ENCODE measurements around the gene LPAR1. TPM values are rescaled to one million over a fixed set of nuclear protein-coding genes. Genes with fewer than 3 reads are reported as not detected.

LPAR1 gene
- total RNA-seq, 1 experiment from 2014 or later = 11.0 TPM

DNA sequence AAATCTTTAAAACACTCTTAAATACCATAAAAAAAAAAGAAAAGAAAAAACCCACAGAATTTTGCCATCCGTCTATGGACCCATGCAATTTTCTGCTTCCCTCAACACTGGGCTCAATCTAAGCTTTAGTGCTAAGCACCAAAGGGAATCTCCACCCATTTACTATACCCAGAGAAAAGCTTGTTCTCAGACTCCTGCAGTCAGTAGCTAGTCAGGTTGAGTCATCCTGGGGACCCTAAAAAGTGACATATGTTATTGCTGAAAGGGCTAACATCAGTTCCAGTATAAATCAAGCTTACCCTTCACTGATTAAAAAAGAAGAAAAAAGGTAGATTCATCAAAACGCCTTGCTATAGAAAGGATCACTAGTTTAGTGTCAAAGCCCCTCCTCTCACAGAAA, 192.1 kb downstream of the LPAR1 start:
- in situ Hi-C loops (cut with HindIII; ENCODE audit: low pct_unique_long_range_greater_than_20kb, low sequenced_read_pairs) = no loop called here
- no peak for DNase-seq (ENCODE audit: low read depth, low spot score)
- no peaks in the 10 kb centered on the region for H3K27me3 ChIP-seq (ENCODE audit: control insufficient read depth, insufficient read depth, low read length)
- no peak overlapping the region for H3K4me3 ChIP-seq (ENCODE audit: low read depth in 2 of 2, low read length in 2 of 2)
- H3K4me1 ChIP-seq (ENCODE audit: control insufficient read depth, insufficient read depth, low read length) = no peaks in the 10 kb centered on the region
- no peak for TF ChIP-seq POLR2AphosphoS5 (IDR thresholded peaks at IDR 0.05; ENCODE audit: low read depth, low read length)
- TF ChIP-seq, protein P1, sequence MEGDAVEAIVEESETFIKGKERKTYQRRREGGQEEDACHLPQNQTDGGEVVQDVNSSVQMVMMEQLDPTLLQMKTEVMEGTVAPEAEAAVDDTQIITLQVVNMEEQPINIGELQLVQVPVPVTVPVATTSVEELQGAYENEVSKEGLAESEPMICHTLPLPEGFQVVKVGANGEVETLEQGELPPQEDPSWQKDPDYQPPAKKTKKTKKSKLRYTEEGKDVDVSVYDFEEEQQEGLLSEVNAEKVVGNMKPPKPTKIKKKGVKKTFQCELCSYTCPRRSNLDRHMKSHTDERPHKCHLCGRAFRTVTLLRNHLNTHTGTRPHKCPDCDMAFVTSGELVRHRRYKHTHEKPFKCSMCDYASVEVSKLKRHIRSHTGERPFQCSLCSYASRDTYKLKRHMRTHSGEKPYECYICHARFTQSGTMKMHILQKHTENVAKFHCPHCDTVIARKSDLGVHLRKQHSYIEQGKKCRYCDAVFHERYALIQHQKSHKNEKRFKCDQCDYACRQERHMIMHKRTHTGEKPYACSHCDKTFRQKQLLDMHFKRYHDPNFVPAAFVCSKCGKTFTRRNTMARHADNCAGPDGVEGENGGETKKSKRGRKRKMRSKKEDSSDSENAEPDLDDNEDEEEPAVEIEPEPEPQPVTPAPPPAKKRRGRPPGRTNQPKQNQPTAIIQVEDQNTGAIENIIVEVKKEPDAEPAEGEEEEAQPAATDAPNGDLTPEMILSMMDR (IDR thresholded peaks at IDR 0.05) = no peak
- no peak for TF ChIP-seq REST (IDR thresholded peaks at IDR 0.05; ENCODE audit: insufficient read depth in 1 of 2, low read depth in 2 of 2, low read length in 1 of 2)
- no peak for TF ChIP-seq SIN3A (IDR thresholded peaks at IDR 0.05; ENCODE audit: borderline replicate concordance, insufficient read depth, low read depth, low read length)
- TF ChIP-seq TCF7L2 (IDR thresholded peaks at IDR 0.05; ENCODE audit: low read depth, low read length) = no peak
- H3K36me3 ChIP-seq (ENCODE audit: control insufficient read depth, insufficient read depth, low read length) = no peaks in the 10 kb centered on the region
- no peak for ATAC-seq
- intact Hi-C loops (cut with micrococcal nuclease; ENCODE audit: unreplicated experiment) = no loop called here
- BruUV-seq (replicated peaks) = no TSS peak
- no peak overlapping the region for H3K27ac ChIP-seq (ENCODE audit: low read length)
- POLR2A ChIA-PET = no interaction called here
- CTCF ChIA-PET = no interaction called here
- H3K9me3 ChIP-seq (ENCODE audit: control insufficient read depth, insufficient read depth, low read depth, low read length) = no peaks in the 10 kb centered on the region

DNA sequence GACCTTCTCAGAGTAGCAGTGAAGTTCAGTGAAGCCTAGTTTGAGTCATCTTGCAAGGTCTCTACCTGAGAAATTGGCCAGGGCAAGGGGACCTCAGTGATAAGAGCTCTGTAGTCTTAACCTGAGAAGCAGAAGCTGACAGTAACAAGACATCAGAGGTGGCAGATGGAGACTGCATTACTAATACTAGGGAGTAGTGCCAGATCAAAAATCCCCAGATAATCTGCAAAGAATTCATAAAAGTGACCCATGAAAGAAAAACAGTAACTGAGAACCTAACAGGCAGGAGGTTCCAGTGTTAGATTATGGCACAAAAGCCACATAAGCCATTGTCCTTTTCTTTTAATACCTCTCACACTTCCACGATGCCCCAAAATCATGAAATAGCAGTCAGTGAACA, 194.1 kb downstream of the LPAR1 start:
- intact Hi-C loops (cut with micrococcal nuclease; ENCODE audit: unreplicated experiment) = no loop called here
- TF ChIP-seq, protein P1 (IDR thresholded peaks at IDR 0.05) = no peak
- TF ChIP-seq REST (IDR thresholded peaks at IDR 0.05; ENCODE audit: insufficient read depth in 1 of 2, low read depth in 2 of 2, low read length in 1 of 2) = no peak
- no peak for TF ChIP-seq SIN3A (IDR thresholded peaks at IDR 0.05; ENCODE audit: borderline replicate concordance, insufficient read depth, low read depth, low read length)
- TF ChIP-seq POLR2AphosphoS5 (IDR thresholded peaks at IDR 0.05; ENCODE audit: low read depth, low read length) = no peak
- no TSS peak for BruUV-seq (replicated peaks)

More for the DNA sequence above, 194.1 kb downstream of the LPAR1 start:
- Histone ChIP-seq H3K4me3 (ENCODE audit: low read depth in 2 of 2, low read length in 2 of 2) (no peak overlapping the region), H3K27me3 (ENCODE audit: control insufficient read depth, insufficient read depth, low read length) (no peaks in the 10 kb centered on the region), H3K27ac (ENCODE audit: low read length) (no peak overlapping the region), H3K4me1 (ENCODE audit: control insufficient read depth, insufficient read depth, low read length) (no peaks in the 10 kb centered on the region), H3K36me3 (ENCODE audit: control insufficient read depth, insufficient read depth, low read length) (no peaks in the 10 kb centered on the region), H3K9me3 (ENCODE audit: control insufficient read depth, insufficient read depth, low read depth, low read length) (no peaks in the 10 kb centered on the region)
- ATAC-seq = no peak
- no peak for DNase-seq (ENCODE audit: low read depth, low spot score)
- CTCF ChIA-PET = no interaction called here
- POLR2A ChIA-PET = no interaction called here
- in situ Hi-C loops (cut with HindIII; ENCODE audit: low pct_unique_long_range_greater_than_20kb, low sequenced_read_pairs) = no loop called here

Data from Panc1 (cell line).